Measurements from ENCODE around the gene PCDHA7.
A peak's percentile ranks its signal among the peaks of the same experiment; 100 is the strongest.
"Not testable (repeated sequence)": the region's sequence is repeated elsewhere in the genome, so short reads cannot be mapped to it uniquely, and the experiment has no call there.

Gene PCDHA7

GRCh38 chr5:140822281-140822629, 11.8 kb upstream of the PCDHA7 start:
- DNase-seq = no peak

DNA sequence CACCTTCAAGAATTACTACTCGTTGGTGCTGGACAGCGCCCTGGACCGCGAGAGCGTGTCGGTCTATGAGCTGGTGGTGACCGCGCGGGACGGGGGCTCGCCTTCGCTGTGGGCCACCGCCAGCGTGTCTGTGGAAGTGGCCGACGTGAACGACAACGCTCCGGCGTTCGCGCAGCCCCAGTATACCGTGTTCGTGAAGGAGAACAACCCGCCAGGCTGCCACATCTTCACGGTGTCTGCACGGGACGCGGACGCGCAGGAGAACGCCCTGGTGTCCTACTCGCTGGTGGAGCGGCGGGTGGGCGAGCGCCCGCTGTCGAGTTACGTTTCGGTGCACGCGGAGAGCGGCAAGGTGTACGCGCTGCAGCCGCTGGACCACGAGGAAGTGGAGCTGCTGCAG, 11.1 kb upstream of the PCDHA7 start:
- DNase-seq = not testable (repeated sequence)

GRCh38 chr5:140823475-140823874, 10.6 kb upstream of the PCDHA7 start:
- DNase-seq = no peak

- DNase-seq = no peak
Measured at GRCh38 chr5:140827704-140828361, 6.2 kb upstream of the PCDHA7 start, which contains the start of gene PCDHA6. PCDHA6 (plus strand) TSS chr5:140827960; CDS start chr5:140828092, 132 bp downstream.

- no peak for DNase-seq
Measured at GRCh38 chr5:140828362-140828737, 5.7 kb upstream of the PCDHA7 start.

GRCh38 chr5:140829511-140830501, 4.3 kb upstream of the PCDHA7 start:
- DNase-seq = not testable (repeated sequence)

- not testable (repeated sequence) for DNase-seq
Measured at GRCh38 chr5:140834439-140835008, 455 bp downstream of the PCDHA7 start.

- no peak for DNase-seq
Measured at GRCh38 chr5:140835622-140836510, 1.8 kb downstream of the PCDHA7 start.

GRCh38 chr5:140840978-140841962, 7.2 kb downstream of the PCDHA7 start, which contains the start of gene PCDHA8:
PCDHA8 (plus strand) TSS chr5:140841187; CDS start chr5:140841322, 135 bp downstream.
- no peak for DNase-seq

- DNase-seq = no peak
Measured at GRCh38 chr5:140842798-140843733, 9.0 kb downstream of the PCDHA7 start.

GRCh38 chr5:140848139-140849102, 14.4 kb downstream of the PCDHA7 start, which contains the start of gene PCDHA9:
PCDHA9 (plus strand) TSS chr5:140848382; CDS start chr5:140848496, 114 bp downstream.
- not testable (repeated sequence) for DNase-seq

DNA sequence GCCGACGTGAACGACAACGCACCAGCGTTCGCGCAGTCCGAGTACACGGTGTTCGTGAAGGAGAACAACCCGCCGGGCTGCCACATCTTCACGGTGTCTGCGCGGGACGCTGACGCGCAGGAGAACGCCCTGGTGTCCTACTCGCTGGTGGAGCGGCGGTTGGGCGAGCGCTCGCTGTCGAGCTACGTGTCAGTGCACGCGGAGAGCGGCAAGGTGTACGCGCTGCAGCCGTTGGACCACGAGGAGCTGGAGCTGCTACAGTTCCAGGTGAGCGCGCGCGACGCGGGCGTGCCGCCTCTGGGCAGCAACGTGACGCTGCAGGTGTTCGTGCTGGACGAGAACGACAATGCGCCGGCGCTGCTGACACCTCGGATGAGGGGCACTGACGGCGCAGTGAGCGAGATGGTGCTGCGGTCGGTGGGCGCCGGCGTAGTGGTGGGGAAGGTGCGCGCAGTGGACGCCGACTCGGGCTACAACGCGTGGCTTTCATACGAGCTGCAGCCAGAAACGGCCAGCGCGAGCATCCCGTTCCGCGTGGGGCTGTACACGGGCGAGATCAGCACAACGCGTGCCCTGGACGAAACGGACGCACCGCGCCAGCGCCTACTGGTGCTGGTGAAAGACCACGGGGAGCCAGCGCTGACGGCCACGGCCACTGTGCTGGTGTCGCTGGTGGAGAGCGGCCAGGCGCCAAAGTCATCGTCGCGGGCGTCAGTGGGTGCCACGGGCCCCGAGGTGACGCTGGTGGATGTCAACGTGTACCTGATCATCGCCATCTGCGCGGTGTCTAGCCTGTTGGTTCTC, 16.0 kb downstream of the PCDHA7 start:
- DNase-seq = not testable (repeated sequence)

DNA sequence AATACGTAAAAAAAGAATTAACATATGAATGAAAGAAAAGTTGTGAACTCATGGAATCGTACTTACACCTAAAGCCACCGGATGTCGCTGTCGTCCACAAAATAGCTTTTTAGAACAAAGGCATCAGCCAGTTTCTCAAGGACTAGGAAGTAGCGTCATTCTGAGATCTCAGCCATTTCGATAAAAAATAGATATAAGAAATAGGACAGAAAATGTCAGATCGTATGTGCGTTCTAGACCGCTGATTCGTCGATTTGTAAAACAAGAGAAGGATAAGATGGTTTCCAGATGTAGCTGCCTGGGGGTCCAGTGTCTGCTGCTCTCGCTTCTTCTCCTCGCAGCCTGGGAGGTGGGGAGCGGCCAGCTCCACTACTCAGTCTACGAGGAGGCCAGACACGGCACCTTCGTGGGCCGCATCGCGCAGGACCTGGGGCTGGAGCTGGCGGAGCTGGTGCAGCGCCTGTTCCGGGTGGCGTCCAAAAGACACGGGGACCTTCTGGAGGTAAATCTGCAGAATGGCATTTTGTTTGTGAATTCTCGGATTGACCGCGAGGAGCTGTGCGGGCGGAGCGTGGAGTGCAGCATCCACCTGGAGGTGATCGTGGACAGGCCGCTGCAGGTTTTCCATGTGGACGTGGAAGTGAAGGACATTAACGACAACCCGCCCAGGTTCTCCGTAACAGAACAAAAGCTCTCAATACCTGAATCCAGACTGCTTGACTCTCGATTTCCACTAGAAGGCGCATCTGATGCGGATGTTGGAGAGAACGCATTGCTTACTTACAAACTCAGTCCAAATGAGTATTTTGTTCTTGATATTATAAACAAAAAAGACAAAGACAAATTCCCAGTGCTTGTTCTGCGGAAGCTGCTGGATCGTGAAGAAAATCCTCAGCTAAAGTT, 22.0 kb downstream of the PCDHA7 start, which contains the start of gene PCDHA10:
PCDHA10 (plus strand) TSS at position 126 of the 903 bp plus-strand sequence; CDS start at position 278, 152 bp downstream.
- DNase-seq = peak; percentile 24

GRCh38 chr5:140857177-140857986, 23.3 kb downstream of the PCDHA7 start:
- no peak for DNase-seq

GRCh38 chr5:140857987-140858240, 23.8 kb downstream of the PCDHA7 start:
- no peak for DNase-seq
